Measurements from ENCODE around the gene NFAM1. TPM values are rescaled to one million over a fixed set of nuclear protein-coding genes. Genes with fewer than 3 reads are reported as not detected.

The NFAM1 gene
- total and polyA plus RNA-seq, 10 donors: 2.0 to 56.6 (median 30.8) TPM

- peak overlapping the region in 7 of 8 donors; percentile 72 to 97 (median 79) for H3K27ac ChIP-seq
- no peaks in the 10 kb centered on the region for H3K36me3 ChIP-seq
- H3K4me1 ChIP-seq: peaks cover 31 to 91% (median 65%) of the 10 kb centered on the region in 6 donors
- peaks cover 0 to 39% (median 0%) of the 10 kb centered on the region in 7 donors for H3K27me3 ChIP-seq (replicated peaks in 1 of 7)
- DNase-seq: peak; percentile 84
- no peaks in the 10 kb centered on the region for H3K9me3 ChIP-seq
- TF ChIP-seq CTCF (IDR thresholded peaks at IDR 0.05 in 8 of 11, conservative IDR thresholded peaks at IDR 0.05 in 3 of 11) (no peak), POLR2AphosphoS5 (IDR thresholded peaks at IDR 0.05) (peak in 1 of 3 donors; percentile 62), POLR2A (IDR thresholded peaks at IDR 0.05) (no peak)
- 46 to 59% (median 53%) methylated on average over 20 of the region's 20 CpGs for WGBS, 5 donors
- intact Hi-C loops (cut with DNase I; ENCODE audit: low total_unique reads): loop anchor here (5.0 kb wide), 1 partner anchor 343 kb away; no protein-coding TSS in a partner anchor
- H3K4me3 ChIP-seq: peak overlapping the region in 1 of 8 donors; percentile 55
Observed at GRCh38 chr22:42439821-42440674, 7.8 kb upstream of the NFAM1 start.

- Histone ChIP-seq H3K4me3 (peak overlapping the region in 1 of 8 donors; percentile 55), H3K4me1 (peaks cover 21 to 91% (median 64%) of the 10 kb centered on the region in 6 donors), H3K36me3 (no peaks in the 10 kb centered on the region), H3K27ac (peak overlapping the region in 7 of 8 donors; percentile 72 to 97 (median 79)), H3K27me3 (replicated peaks in 1 of 7) (peaks cover 0 to 44% (median 0%) of the 10 kb centered on the region in 7 donors), H3K9me3 (no peaks in the 10 kb centered on the region)
- TF ChIP-seq POLR2A (IDR thresholded peaks at IDR 0.05) (no peak), POLR2AphosphoS5 (IDR thresholded peaks at IDR 0.05) (no peak), CTCF (IDR thresholded peaks at IDR 0.05 in 8 of 11, conservative IDR thresholded peaks at IDR 0.05 in 3 of 11) (no peak)
- WGBS, 5 donors: 57 to 87% (median 66%) methylated on average over 13 of the region's 13 CpGs
- DNase-seq: no peak
- intact Hi-C loops (cut with DNase I; ENCODE audit: low total_unique reads): loop anchor here (5.0 kb wide), 1 partner anchor 342 kb away; no protein-coding TSS in a partner anchor
Observed at GRCh38 chr22:42439021-42439567, 6.9 kb upstream of the NFAM1 start.

- Histone ChIP-seq H3K27ac (peak overlapping the region in 7 of 8 donors; percentile 71 to 97 (median 75)), H3K36me3 (no peaks in the 10 kb centered on the region), H3K9me3 (no peaks in the 10 kb centered on the region), H3K4me3 (peak overlapping the region in 4 of 8 donors; percentile 42 to 71 (median 50)), H3K4me1 (peaks cover 15 to 90% (median 58%) of the 10 kb centered on the region in 6 donors), H3K27me3 (replicated peaks in 1 of 7) (peaks cover 0 to 51% (median 0%) of the 10 kb centered on the region in 7 donors)
- TF ChIP-seq POLR2AphosphoS5 (IDR thresholded peaks at IDR 0.05) (no peak), CTCF (IDR thresholded peaks at IDR 0.05 in 8 of 11, conservative IDR thresholded peaks at IDR 0.05 in 3 of 11) (no peak), POLR2A (IDR thresholded peaks at IDR 0.05) (no peak)
- intact Hi-C loops (cut with DNase I; ENCODE audit: low total_unique reads): loop anchor here (5.0 kb wide), 1 partner anchor 341 kb away; no protein-coding TSS in a partner anchor
- no peak for DNase-seq
- WGBS, 5 donors: 23 to 33% (median 24%) methylated on average over 12 of the region's 12 CpGs
Observed at GRCh38 chr22:42438293-42438650, 6.1 kb upstream of the NFAM1 start.
